AG04450 (cell line): Measurements from ENCODE around the gene CST3. TPM values are rescaled to one million over a fixed set of nuclear protein-coding genes. Genes with fewer than 3 reads are reported as not detected.

Experiments used
- CTCF ChIA-PET: fragments of 300-600, 350-600 bp; formaldehyde crosslinking; extraction: SDS; loops from one replicate; lab custom pipeline; 2022; ENCODE audit warnings: antibody characterized with exemption, inconsistent platforms; lab: Charles Lee
- POLR2A ChIA-PET: fragments of 350-600 bp; formaldehyde crosslinking; extraction: SDS; loops from one replicate; lab custom pipeline; 2021; ENCODE audit warnings: antibody characterized with exemption, inconsistent platforms; lab: Yijun Ruan, JAX
- DNase-seq: peaks from one replicate; pipeline ENCODE4 v3.0.0-alpha.2; 2011; ENCODE audit warnings: low read depth, low spot score
- H3K27ac ChIP-seq: one replicate; pipeline ENCODE4 v1.5.1; 2012; ENCODE audit warnings: low read depth, low read length, control low read depth
- H3K27me3 ChIP-seq: one replicate; pipeline ENCODE4 v1.6.0; 2012; ENCODE audit warnings: low read length; ENCODE audit not compliant: control insufficient read depth, insufficient read depth
- H3K4me3 ChIP-seq: 2 replicates; pipeline ENCODE4 v1.5.1; 2011; ENCODE audit warnings: mild to moderate bottlenecking, low read depth, low read length, control low read depth
- H3K9me3 ChIP-seq: 2 replicates; pipeline ENCODE4 v1.5.1; 2012; ENCODE audit warnings: low read length; ENCODE audit not compliant: control insufficient read depth, insufficient read depth
- polyA plus RNA-seq: library from polyadenylated mRNA; depleted of rRNA; stranded (reverse); fragments of >200 nt; gene quantifications from 2 replicates; pipeline ENCODE4 v1.2.3, GENCODE V29; 2011
- TF ChIP-seq, protein P1 (sequence below): IDR thresholded peaks from 2 replicates; pipeline ENCODE4 v1.5.1; 2011; ENCODE audit warnings: low read depth, low read length, control low read depth, inconsistent platforms

CST3 gene
- polyA plus RNA-seq, 1 experiment, result 166 TPM

DNA sequence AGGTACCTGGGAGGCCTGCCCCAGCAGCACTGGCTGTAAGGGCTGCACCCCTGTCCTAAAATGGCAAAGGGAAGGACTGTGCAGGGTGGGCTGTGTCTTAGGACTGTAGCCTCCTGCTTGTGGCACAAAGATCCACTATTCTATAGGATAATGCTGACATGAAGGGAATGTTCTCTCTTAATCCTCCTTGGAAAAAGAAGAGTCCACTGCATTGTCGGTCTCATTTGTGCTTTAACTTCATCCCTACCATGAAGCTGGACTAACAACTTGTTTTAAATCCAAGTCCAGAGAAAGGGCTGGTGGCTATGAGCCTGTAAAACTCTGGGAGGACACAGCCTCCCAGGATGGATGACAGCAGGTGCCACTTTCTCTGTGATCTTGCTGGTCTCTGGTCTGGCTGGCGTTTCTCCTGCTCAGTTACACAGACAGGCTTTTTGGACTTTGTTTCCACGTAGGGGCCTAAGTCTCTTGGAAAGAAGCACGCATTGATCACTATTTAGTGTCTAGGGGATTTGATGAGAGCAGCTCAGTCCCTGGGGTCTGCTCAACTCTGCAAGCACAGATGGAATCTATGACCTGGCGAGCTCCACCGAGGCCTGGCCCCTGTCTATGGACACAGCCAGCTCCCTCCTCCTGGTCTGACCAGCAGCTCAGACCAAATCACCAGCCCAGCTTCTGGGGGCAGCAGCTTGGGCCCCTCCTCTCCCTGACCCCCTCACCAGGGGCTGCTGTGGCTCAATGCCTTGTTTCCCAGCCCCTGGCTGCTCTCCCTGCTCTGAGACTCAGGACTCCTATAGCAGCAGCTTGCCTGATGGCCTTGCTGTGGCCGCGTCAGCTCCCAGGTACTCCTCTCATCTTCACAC lies 4.8 kb downstream of the CST3 start:
- Histone ChIP-seq H3K27me3 (no peaks in the 10 kb centered on the region), H3K9me3 (no peaks in the 10 kb centered on the region; the same call in 1 of the 2 replicates), H3K4me3 (no peak overlapping the region), H3K27ac (no peak overlapping the region)
- no peak for DNase-seq
- TF ChIP-seq, protein P1, sequence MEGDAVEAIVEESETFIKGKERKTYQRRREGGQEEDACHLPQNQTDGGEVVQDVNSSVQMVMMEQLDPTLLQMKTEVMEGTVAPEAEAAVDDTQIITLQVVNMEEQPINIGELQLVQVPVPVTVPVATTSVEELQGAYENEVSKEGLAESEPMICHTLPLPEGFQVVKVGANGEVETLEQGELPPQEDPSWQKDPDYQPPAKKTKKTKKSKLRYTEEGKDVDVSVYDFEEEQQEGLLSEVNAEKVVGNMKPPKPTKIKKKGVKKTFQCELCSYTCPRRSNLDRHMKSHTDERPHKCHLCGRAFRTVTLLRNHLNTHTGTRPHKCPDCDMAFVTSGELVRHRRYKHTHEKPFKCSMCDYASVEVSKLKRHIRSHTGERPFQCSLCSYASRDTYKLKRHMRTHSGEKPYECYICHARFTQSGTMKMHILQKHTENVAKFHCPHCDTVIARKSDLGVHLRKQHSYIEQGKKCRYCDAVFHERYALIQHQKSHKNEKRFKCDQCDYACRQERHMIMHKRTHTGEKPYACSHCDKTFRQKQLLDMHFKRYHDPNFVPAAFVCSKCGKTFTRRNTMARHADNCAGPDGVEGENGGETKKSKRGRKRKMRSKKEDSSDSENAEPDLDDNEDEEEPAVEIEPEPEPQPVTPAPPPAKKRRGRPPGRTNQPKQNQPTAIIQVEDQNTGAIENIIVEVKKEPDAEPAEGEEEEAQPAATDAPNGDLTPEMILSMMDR, result no peak
- ChIA-PET CTCF (no interaction called here), POLR2A (no interaction called here)

DNA sequence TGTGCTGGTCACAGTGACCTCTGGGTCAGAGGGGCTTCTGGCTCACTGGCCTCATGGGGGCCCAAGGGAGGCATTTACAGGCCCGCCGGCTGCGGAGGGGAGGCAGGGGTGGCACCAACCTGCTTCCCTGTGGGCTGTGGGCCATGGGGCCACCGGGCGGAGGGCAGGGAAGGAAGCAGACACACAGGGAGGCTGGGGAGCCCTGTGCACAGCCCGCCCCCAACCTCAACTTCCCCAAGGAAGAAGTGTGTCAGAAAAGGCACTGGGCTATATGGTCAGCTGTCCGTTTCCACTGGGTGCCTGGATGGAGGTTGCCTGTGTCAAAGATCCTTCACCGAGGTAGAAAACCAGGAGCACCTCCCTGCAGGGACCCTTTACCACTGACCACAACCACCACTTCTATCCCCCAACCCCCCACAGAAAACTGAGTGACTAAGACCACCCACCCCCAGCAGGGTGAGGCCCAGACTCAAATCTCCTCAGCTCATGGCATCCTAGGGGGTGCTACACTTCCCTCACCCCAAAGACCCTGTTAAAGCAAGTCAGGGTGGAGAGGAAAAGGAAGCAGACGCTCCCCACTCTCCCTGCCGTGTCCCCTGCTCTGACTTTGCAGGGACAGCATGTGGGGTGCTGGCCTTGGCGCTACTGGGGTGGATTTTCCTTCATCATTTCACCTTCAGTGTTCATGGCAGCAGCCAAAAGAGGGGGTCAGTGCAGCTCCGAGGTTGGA lies 5.6 kb downstream of the CST3 start:
- ChIA-PET POLR2A (no interaction called here), CTCF (no interaction called here)
- H3K9me3 ChIP-seq, result no peaks in the 10 kb centered on the region; the same call in 1 of the 2 replicates
- no peak overlapping the region for H3K27ac ChIP-seq
- H3K4me3 ChIP-seq, result no peak overlapping the region
- no peak for DNase-seq
- TF ChIP-seq, protein P1, result no peak
- H3K27me3 ChIP-seq, result no peaks in the 10 kb centered on the region

DNA sequence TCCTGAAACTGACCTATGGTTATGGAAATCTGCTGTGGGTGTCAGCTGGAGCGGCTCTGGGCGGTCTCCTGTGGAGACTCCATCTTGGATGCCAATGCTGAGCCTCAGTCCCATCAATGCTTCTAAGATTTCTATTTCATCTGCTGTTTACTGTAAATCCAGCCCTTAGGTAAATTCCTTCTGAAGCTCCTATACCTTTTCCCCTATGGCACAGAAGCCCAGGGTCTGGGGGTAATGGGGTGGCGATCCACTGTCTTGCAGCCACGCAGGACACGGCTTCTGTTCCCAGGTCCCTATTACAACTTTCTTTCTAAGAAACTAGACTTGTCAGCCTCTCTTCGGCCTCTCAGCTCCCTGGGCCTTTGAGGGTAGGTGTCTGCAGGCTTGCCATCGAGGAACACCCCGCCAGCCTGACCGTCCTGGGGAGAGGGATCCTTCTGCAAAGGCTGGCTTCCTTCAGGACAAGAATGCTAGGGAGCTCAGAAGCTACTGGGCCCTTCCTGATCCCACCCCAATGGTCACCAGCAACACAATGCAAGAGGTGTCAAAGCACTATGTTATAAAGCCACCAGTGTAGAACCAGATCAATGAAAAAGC lies 6.4 kb downstream of the CST3 start:
- DNase-seq, result no peak
- POLR2A ChIA-PET, result no interaction called here
- CTCF ChIA-PET, result no interaction called here
- no peak overlapping the region for H3K27ac ChIP-seq
- TF ChIP-seq, protein P1, result no peak
- no peaks in the 10 kb centered on the region for H3K27me3 ChIP-seq
- no peaks in the 10 kb centered on the region; the same call in 1 of the 2 replicates for H3K9me3 ChIP-seq
- no peak overlapping the region for H3K4me3 ChIP-seq

DNA sequence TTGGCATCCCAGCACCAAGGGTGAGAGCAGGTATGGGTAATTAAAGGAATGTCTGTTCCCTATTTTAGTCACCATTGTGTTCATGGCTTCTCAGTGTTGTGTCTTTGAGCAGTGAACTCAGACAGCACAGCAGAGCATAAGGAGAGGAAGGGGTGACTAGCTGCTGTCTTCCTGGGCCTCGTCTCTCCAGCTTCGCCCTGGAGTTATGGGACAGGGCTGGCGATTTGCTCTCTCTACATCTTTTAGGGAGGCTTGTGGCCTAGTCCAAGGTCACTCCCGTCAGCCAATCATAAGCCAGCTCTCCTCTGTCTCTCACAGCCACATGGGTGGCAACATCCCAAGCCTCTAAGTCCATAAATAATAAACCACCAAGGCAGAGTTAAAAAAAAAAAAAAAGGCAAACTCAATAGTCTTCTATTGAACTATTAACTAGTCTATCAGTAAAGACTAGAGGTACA lies 7.3 kb downstream of the CST3 start:
- TF ChIP-seq, protein P1, result no peak
- no peak overlapping the region for H3K27ac ChIP-seq
- no peak overlapping the region for H3K4me3 ChIP-seq
- DNase-seq, result no peak
- no peaks in the 10 kb centered on the region for H3K27me3 ChIP-seq
- ChIA-PET CTCF (no interaction called here), POLR2A (interaction anchor here (0.7 kb wide), 1 partner anchor 1658 kb away, joined by 3 read pairs; no protein-coding TSS in a partner anchor)
- H3K9me3 ChIP-seq, result no peaks in the 10 kb centered on the region; the same call in 1 of the 2 replicates
